Esophagus (tissue), 2 donors: ENCODE measurements around the gene TTI1. TPM values are rescaled to one million over a fixed set of nuclear protein-coding genes. Genes with fewer than 3 reads are reported as not detected.

Experiments
- H3K27ac ChIP-seq, 2 donors: one replicate each; pipeline ENCODE4 v1.5.1; 2013; ENCODE audit warnings: low read depth in 2 of 2, mild to moderate bottlenecking in 2 of 2, inconsistent platforms in 1 of 2, low read length in 1 of 2, moderate library complexity in 1 of 2
- H3K27me3 ChIP-seq, 2 donors: one replicate each; pipeline ENCODE4 v1.6.1; 2013; ENCODE audit warnings: low read length in 2 of 2, control low read depth in 1 of 2, mild to moderate bottlenecking in 1 of 2; ENCODE audit not compliant: insufficient read depth in 2 of 2, control insufficient read depth in 1 of 2
- H3K36me3 ChIP-seq, 2 donors: one replicate each; pipeline ENCODE4 v1.6.1; 2013; ENCODE audit warnings: low read length in 1 of 2; ENCODE audit not compliant: control insufficient read depth in 2 of 2, insufficient read depth in 2 of 2
- H3K4me1 ChIP-seq, 2 donors: one replicate each; pipeline ENCODE4 v1.6.1; 2013; ENCODE audit warnings: low read length in 1 of 2; ENCODE audit not compliant: control insufficient read depth in 2 of 2, insufficient read depth in 2 of 2
- H3K4me3 ChIP-seq, 2 donors: one replicate each; pipeline ENCODE4 v1.5.1; 2013; ENCODE audit warnings: low read length in 2 of 2, mild to moderate bottlenecking in 2 of 2, low read depth in 1 of 2, moderate library complexity in 1 of 2
- H3K9me3 ChIP-seq, 2 donors: one replicate each; pipeline ENCODE4 v1.6.1; 2013; ENCODE audit warnings: mild to moderate bottlenecking in 2 of 2, low read depth in 1 of 2, low read length in 1 of 2, moderate library complexity in 1 of 2; ENCODE audit not compliant: control insufficient read depth in 2 of 2, insufficient read depth in 1 of 2
- WGBS, 2 donors: extraction: QIAGEN DNeasy Blood & Tissue Kit; methylation state at CpG; one replicate each; pipeline ENCODE4 v1.1.7; 2013; 5-methylcytosine and 5-hydroxymethylcytosine counted together
- polyA plus RNA-seq, 2 donors: library from polyadenylated mRNA; stranded (reverse); fragments of 200-250 nt; gene quantifications; one replicate each; pipeline ENCODE4 v1.2.3, GENCODE V29; 2013
- donor health status: healthy with polysubstance abuse.
- donor health status: Bipolar disorder and iron deficiency.

Gene TTI1
- polyA plus RNA-seq, 2 donors, result 4.6 to 6.1 TPM

DNA sequence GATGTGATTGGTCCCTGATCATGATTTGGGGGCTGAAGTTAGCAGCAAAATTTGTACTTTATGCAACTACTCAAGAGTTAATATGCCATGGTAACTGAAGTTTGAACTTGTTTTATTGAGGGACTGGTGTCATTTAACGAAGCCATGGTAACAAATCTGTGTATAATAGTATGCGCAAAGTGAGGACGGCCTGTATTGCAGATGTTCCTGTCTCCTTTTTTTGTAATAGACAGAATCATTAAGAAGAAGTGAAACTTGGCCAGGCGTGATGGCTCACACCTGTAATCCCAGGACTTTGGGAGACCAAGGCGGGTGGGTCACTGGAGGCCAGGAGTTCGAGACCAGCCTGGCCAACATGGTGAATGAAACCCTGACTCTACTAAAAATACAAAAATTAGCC is 22.6 kb upstream of the TTI1 start:
- no peaks in the 10 kb centered on the region for H3K9me3 ChIP-seq
- H3K4me1 ChIP-seq, result no peaks in the 10 kb centered on the region
- peaks cover 5 to 9% of the 10 kb centered on the region in 2 donors for H3K36me3 ChIP-seq
- WGBS, 2 donors, result 83 to 86% methylated on average over 6 of the region's 6 CpGs
- no peak overlapping the region for H3K27ac ChIP-seq
- H3K4me3 ChIP-seq, result no peak overlapping the region
- H3K27me3 ChIP-seq, result no peaks in the 10 kb centered on the region

DNA sequence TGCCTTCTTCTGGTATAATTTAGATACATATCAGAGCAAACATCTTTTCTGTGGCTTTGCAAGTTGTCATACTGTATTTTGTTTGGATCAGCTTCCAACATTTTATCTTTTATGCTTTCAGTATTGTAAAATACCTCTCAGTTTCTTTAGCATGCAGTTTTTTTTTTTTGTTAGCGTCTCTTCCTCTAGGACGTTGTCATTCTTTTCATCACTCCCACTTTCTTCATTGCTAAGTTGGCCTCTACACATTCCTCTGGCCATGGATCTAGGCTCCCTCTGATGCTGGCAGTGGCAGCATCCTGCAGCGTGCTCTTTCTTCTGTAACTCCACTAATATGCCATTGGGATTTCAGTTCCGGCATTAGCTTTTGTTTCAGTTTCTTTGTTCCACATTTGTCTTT is 22.0 kb upstream of the TTI1 start:
- Histone ChIP-seq H3K9me3 (no peaks in the 10 kb centered on the region), H3K4me1 (no peaks in the 10 kb centered on the region), H3K27me3 (no peaks in the 10 kb centered on the region), H3K36me3 (peaks cover 5 to 6% of the 10 kb centered on the region in 2 donors), H3K27ac (no peak overlapping the region), H3K4me3 (no peak overlapping the region)
- 65 to 75% methylated on average over 4 of the region's 4 CpGs for WGBS, 2 donors

DNA sequence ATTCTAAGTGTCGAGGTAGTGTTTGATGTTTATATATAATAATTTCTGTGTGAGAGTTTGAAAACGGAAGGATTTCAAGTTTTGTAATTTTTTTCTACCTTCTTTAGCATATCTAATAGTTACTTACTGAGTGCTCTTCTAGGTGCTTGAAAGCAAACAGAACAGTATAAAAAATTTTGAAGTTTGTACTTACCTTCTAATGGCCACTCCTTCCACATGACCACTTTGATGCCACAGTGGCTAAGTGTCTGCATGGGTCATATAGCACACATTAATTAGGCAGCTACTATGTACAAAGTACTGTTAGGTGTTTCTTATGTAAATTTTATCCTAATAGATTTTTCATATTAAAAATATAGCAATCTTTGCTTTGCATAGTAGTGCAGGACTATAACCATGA is 21.4 kb upstream of the TTI1 start:
- WGBS, 2 donors, result 81 to 83% methylated on average over 2 of the region's 2 CpGs
- Histone ChIP-seq H3K27me3 (no peaks in the 10 kb centered on the region), H3K27ac (no peak overlapping the region), H3K9me3 (no peaks in the 10 kb centered on the region), H3K36me3 (peaks cover 0 to 10% of the 10 kb centered on the region in 2 donors), H3K4me3 (no peak overlapping the region), H3K4me1 (no peaks in the 10 kb centered on the region)

DNA sequence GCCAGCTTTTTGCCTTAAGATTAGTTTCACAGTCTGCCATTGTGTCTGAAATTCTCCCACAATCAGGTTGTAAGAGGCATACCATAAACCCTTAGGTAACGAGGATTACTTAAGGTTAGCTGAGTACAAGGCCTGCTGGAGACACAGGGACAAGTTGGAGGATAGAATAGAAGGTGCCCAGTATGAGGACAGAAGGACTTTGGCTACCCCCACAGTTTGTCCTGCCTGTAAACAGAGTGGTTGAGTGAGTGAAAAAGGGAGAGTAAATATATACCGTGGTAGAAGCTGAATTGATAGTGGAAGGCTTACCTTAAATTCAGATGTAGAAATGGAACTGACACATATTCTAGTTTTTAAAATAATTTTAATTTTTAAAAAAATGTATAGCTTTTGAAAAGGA is 19.6 kb upstream of the TTI1 start:
- peaks cover 5 to 8% of the 10 kb centered on the region in 2 donors for H3K36me3 ChIP-seq

DNA sequence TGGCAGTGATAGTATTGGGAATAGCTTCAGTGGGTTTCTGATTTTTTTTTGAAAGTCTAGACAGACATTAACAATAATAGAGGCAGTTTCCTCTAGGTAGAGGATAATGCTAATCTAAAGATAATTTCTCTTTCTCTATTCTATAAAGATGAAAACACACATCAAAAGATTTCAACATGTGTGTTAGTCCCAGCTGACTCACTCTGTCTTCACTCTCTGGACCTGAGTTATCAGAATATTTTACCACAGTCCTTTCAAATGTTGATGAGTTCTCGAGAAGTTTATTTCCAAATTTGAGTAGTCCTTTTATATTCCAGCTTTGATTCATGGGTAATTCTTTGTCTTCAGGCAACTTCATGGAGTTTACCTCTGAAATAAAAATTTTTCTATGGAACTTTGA is 17.4 kb upstream of the TTI1 start:
- Histone ChIP-seq H3K27me3 (no peaks in the 10 kb centered on the region), H3K4me1 (no peaks in the 10 kb centered on the region), H3K9me3 (no peaks in the 10 kb centered on the region), H3K4me3 (no peak overlapping the region), H3K36me3 (peaks cover 5 to 8% of the 10 kb centered on the region in 2 donors), H3K27ac (no peak overlapping the region)
- 53 to 58% methylated on average over 1 of the region's 1 CpG for WGBS, 2 donors

More for the DNA sequence above, 19.6 kb upstream of the TTI1 start:
- H3K4me3 ChIP-seq, result no peak overlapping the region
- H3K4me1 ChIP-seq, result no peaks in the 10 kb centered on the region
- no peaks in the 10 kb centered on the region for H3K9me3 ChIP-seq
- H3K27me3 ChIP-seq, result no peaks in the 10 kb centered on the region
- H3K27ac ChIP-seq, result no peak overlapping the region
- 72 to 82% methylated on average over 2 of the region's 2 CpGs for WGBS, 2 donors

DNA sequence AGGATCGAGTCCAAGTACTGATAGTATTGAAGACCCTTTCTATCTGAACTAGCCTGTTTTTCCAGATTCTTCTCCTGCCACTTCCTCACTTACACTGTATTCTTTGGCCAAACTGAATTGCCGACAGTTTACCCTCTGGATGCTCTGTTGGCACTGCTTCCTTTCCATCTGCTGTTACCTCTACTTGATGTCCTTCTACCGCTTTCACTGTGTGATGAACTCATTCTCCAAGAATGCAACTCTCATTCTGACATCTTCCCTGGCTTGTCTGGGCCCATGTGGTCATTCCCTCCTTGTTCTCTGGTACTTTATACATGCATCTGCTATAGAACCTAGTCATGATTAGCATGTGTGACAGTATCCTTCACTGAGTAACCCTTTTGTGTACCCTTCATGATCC is 16.5 kb upstream of the TTI1 start:
- H3K27me3 ChIP-seq, result no peaks in the 10 kb centered on the region
- H3K4me3 ChIP-seq, result no peak overlapping the region
- H3K36me3 ChIP-seq, result peaks cover 5 to 8% of the 10 kb centered on the region in 2 donors
- WGBS, 2 donors, result 41 to 54% methylated on average over 3 of the region's 3 CpGs
- no peaks in the 10 kb centered on the region for H3K9me3 ChIP-seq
- no peak overlapping the region for H3K27ac ChIP-seq
- H3K4me1 ChIP-seq, result no peaks in the 10 kb centered on the region

DNA sequence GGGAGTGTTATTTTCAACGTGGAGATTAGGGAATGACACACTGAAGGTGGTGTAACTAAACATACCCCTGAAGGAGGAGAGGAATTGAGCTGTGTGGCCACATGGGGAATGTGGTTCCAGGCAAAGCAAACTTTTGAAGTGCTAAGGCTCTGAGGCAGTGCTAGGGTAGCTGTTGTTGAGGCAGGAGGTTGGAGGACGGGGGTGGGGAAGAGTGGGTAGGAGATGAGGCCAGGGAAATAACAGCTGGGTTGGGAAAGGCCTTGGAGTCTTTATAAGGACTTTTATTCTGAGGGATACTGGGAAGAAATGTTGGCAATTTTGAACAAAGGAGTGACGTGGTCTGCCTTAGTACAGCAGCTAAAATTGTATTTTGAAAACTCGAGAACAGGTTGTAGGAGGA is 13.3 kb upstream of the TTI1 start:
- peaks cover 5 to 16% of the 10 kb centered on the region in 2 donors for H3K36me3 ChIP-seq
- 68 to 70% methylated on average over 4 of the region's 4 CpGs for WGBS, 2 donors

DNA sequence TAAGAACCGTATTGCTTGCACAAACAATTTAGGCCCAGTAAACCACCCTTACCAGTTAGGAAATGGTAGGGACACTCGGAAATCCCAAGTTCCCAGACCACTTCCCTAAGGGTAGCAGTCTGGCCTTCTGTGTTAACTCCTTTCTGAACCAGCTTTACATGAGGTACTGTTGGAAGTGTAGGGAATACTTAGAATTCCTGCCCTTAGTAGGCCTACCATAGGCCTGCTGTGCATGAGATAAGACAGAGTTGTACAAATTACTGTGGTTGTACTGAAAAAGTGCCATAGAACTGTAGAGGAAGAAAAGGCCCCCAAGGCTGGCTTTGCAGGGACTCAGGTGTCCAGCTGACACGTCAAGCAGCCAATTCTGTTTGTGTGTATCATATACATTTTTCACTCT is 11.4 kb upstream of the TTI1 start:
- Histone ChIP-seq H3K27ac (no peak overlapping the region), H3K9me3 (no peaks in the 10 kb centered on the region), H3K36me3 (peaks cover 5 to 11% of the 10 kb centered on the region in 2 donors), H3K27me3 (no peaks in the 10 kb centered on the region), H3K4me1 (no peaks in the 10 kb centered on the region), H3K4me3 (no peak overlapping the region)
- 88 to 90% methylated on average over 3 of the region's 3 CpGs for WGBS, 2 donors

More for the DNA sequence above, 13.3 kb upstream of the TTI1 start:
- Histone ChIP-seq H3K4me3 (no peak overlapping the region), H3K27ac (no peak overlapping the region), H3K9me3 (no peaks in the 10 kb centered on the region), H3K4me1 (no peaks in the 10 kb centered on the region), H3K27me3 (no peaks in the 10 kb centered on the region)

DNA sequence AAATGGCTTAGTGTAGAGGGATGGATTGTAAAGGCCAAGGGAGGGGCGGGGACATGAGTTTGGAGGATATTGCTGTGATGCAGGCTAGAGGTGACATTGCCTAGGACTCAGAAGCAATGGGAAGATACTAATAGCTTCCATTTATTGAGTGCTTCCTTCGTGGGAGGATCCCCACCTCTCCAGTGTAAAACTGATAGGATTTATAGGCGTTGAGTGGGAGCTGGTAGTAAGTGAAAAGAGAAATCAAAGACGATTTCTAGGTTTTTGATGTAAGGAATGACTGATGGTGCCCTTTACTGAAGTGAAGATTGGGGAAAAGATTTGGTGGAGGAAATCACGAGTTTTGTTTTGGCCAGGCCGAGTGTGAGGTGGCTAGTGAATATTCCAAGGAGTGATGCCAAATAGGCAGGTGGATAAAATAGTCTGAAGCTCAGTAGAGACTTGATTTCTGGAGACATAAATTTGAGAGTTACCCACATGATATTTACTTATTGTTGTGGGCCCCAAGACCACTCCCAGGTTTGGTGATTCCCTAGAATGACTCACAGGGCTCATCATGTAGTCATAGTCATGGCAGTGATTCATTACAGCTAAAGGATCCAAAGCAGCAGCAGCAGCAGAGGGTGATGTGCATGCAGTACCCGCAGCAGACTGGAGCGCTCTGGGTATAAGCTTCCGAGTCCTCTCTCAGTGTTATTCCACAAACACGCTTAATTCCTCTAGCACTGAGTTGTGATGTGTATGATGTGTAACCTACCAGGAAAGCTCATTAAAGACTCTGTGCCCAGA is 10.4 kb upstream of the TTI1 start:
- H3K27me3 ChIP-seq, result no peaks in the 10 kb centered on the region
- no peak overlapping the region for H3K27ac ChIP-seq
- WGBS, 2 donors, result 88 to 92% methylated on average over 10 of the region's 10 CpGs
- H3K9me3 ChIP-seq, result no peaks in the 10 kb centered on the region
- H3K36me3 ChIP-seq, result peaks cover 5 to 11% of the 10 kb centered on the region in 2 donors
- H3K4me3 ChIP-seq, result no peak overlapping the region
- H3K4me1 ChIP-seq, result no peaks in the 10 kb centered on the region

DNA sequence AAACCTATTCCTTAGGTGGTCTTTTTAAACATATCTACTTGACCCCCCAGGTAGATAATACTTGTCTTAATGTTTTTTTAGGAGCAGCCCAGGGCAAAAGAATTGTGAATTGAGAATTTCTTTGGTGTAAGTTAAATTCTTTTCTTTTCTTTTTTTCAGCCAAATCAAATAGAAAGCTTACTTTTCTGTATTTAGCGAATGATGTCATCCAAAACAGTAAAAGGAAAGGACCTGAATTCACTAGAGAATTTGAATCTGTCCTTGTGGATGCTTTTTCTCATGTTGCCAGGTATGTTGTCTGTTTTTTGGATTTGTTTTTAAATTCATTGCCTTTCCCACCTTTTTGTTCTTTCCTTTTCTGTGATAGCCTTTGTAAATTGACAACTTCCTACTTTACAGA is 7.0 kb upstream of the TTI1 start:
- Histone ChIP-seq H3K4me1 (peaks cover 0 to 4% of the 10 kb centered on the region in 2 donors), H3K36me3 (peaks cover 0 to 13% of the 10 kb centered on the region in 2 donors), H3K27me3 (no peaks in the 10 kb centered on the region), H3K27ac (no peak overlapping the region), H3K4me3 (no peak overlapping the region), H3K9me3 (no peaks in the 10 kb centered on the region)
- 78 to 98% methylated on average over 1 of the region's 1 CpG for WGBS, 2 donors
